ENCODE results near the gene GFOD1. TPM values are rescaled to one million over a fixed set of nuclear protein-coding genes. Genes with fewer than 3 reads are reported as not detected.

Gene GFOD1
- total and polyA plus RNA-seq, 10 of the 15 experiments (the other 5 are each of a cell fraction or from before 2014, with no cell fraction given): 6.5 to 41.4 (median 16.0) TPM

- TF ChIP-seq ATF7 (IDR thresholded peaks at IDR 0.05; ENCODE audit: low read depth) (no peak), YY1 (IDR thresholded peaks at IDR 0.05; ENCODE audit: low read depth, low read length) (no peak)
Observed at GRCh38 chr6:13472976-13473767, 14.2 kb downstream of the GFOD1 start (continued).

- Histone ChIP-seq H3K36me3 (ENCODE audit: control insufficient read depth in 2 of 2, insufficient read depth in 2 of 2, low read length in 1 of 2) (peaks cover 9 to 16% of the 10 kb centered on the region in 2 experiments), H3K4me1 (ENCODE audit: control insufficient read depth, insufficient read depth, low read length) (peaks cover 39% of the 10 kb centered on the region), H3K79me2 (ENCODE audit: control insufficient read depth, insufficient read depth, low read length) (peaks cover 71% of the 10 kb centered on the region), H3K27me3 (replicated peaks in 1 of 2; ENCODE audit: control insufficient read depth in 2 of 2, insufficient read depth in 2 of 2, low read length in 1 of 2) (no peaks in the 10 kb centered on the region), H3K9me3 (replicated peaks; ENCODE audit: control insufficient read depth, insufficient read depth, low read length) (peaks cover 7% of the 10 kb centered on the region; the same call in 2 of the 3 replicates), H3K4me3 (0 out of 2 replicates have a peak overlapping the region, but pooled peaks have one; percentile 14), H2AFZ (ENCODE audit: control insufficient read depth, low read depth, low read length) (no peak overlapping the region), H3K4me2 (ENCODE audit: control insufficient read depth, insufficient read depth) (no peak overlapping the region), H4K20me1 (ENCODE audit: control insufficient read depth, insufficient read depth) (no peaks in the 10 kb centered on the region), H3K9ac (ENCODE audit: control insufficient read depth, insufficient read depth, low read length) (no peak overlapping the region), H3K27ac (ENCODE audit: control insufficient read depth, insufficient read depth) (no peak overlapping the region)
- intact Hi-C loops (cut with micrococcal nuclease; ENCODE audit: unreplicated experiment) (loop anchor here (5.0 kb wide), 1 partner anchor 95 kb away; no protein-coding TSS in a partner anchor), in situ Hi-C loops (cut with MboI) (no loop called here)
- BruUV-seq (replicated peaks): no TSS peak
- WGBS (ENCODE audit: insufficient coverage, insufficient replicate concordance, low lambda C conversion rate, missing lambda C conversion rate): 25% methylated on average over 4 of the region's 4 CpGs
- DNase-seq (ENCODE audit: low read depth, low spot score) (no peak), FAIRE-seq (no peak), ATAC-seq (peak; percentile 30)
- SMC1A ChIA-PET (ENCODE audit: uncharacterized antibody, unreplicated experiment): interaction anchor here (0.7 to 6.8 kb wide), 6 partner anchors 8 to 144 kb away, joined by 3 to 55 read pairs (median 10); no protein-coding TSS in a partner anchor
- POLR2A ChIA-PET: interaction anchor here (0.6 to 2.1 kb wide), 4 partner anchors 19 to 232 kb away, joined by 3 to 8 read pairs (median 3); no protein-coding TSS in a partner anchor
- CTCF ChIA-PET: no interaction called here
- TF ChIP-seq MEF2B (IDR thresholded peaks at IDR 0.05; ENCODE audit: partially characterized antibody, poor library complexity, severe bottlenecking): peak; percentile 11
- no peak for TF ChIP-seq KAT2A (conservative IDR thresholded peaks at IDR 0.05; ENCODE audit: control insufficient read depth, low read depth, low read length)
- TF ChIP-seq RUNX3 (IDR thresholded peaks at IDR 0.05; ENCODE audit: low read length): peak; percentile 23; the same call in 1 of the 2 replicates
- RAD21 ChIA-PET (ENCODE audit: unreplicated experiment): interaction anchor here (1.0 to 2.1 kb wide), 4 partner anchors 14 to 43 kb away, joined by 3 to 5 read pairs (median 4); no protein-coding TSS in a partner anchor
Observed at GRCh38 chr6:13472099-13472498, 15.3 kb downstream of the GFOD1 start.

All from GM12878 (cell line).